Measurements from ENCODE around the gene KCND3.

The KCND3 gene

GRCh38 chr1:111733183-111733991 lies 256.1 kb downstream of the KCND3 start:
- no peak for TF ChIP-seq CTCF (IDR thresholded peaks at IDR 0.05; ENCODE audit: insufficient read depth, low read length, missing control alignments)
- no peak overlapping the region for H3K4me3 ChIP-seq (ENCODE audit: low read depth, low read length)
- CTCF ChIA-PET, result interaction anchor here (0.5 to 10.1 kb wide), 7 partner anchors 14 to 227 kb away, joined by 3 to 130 read pairs (median 4); no protein-coding TSS in a partner anchor
- DNase-seq (ENCODE audit: low read depth, low spot score), result no peak
- POLR2A ChIA-PET, result no interaction called here

DNA sequence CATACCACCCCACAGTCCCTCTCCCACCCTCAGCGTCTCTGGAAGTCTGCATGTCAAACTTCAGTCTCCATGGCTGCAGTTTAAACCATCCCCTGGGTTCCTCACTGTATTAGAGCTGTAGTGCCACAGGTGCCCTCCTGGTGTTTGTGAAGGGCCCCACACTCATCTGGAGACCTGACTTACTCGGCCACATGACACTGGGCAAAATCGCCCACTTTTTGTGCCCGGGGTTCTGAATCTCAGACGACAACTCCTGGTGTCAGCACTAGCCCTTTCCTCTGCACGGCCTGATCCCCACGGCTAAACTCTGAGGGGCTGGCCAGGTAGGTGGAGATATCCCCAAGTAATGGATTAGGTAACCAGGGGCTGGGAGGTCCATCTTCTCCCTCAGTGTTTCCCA lies 256.8 kb downstream of the KCND3 start:
- POLR2A ChIA-PET, result no interaction called here
- no peak for TF ChIP-seq CTCF (IDR thresholded peaks at IDR 0.05; ENCODE audit: insufficient read depth, low read length, missing control alignments)
- no peak overlapping the region for H3K4me3 ChIP-seq (ENCODE audit: low read depth, low read length)
- DNase-seq (ENCODE audit: low read depth, low spot score), result no peak
- CTCF ChIA-PET, result interaction anchor here (0.5 to 10.1 kb wide), 6 partner anchors 15 to 226 kb away, joined by 3 to 130 read pairs (median 4); no protein-coding TSS in a partner anchor

DNA sequence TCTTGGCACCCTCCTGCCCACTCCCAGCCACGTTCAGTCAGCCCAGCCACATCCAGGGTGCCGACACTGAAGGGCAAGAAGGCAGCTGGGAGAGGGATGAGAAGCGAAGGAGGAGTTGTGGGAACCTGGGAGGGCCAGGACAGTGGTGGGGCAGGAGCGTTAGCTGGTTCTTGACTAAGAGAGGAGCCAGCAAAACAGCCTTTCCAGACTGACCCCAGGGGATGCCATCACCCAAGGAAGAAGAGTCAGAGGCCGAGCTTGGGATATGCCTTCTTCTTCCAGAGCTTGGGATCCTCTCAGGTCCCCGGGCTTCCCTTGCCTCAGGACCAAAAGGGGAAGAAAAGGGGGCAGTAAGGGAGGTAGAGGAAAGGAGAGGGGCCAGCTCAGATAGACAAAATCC lies 257.5 kb downstream of the KCND3 start:
- TF ChIP-seq CTCF (IDR thresholded peaks at IDR 0.05; ENCODE audit: insufficient read depth, low read length, missing control alignments), result no peak
- DNase-seq (ENCODE audit: low read depth, low spot score), result no peak
- ChIA-PET CTCF (interaction anchor here (0.7 to 10.1 kb wide), 7 partner anchors 11 to 224 kb away, joined by 3 to 130 read pairs (median 5); no protein-coding TSS in a partner anchor), POLR2A (no interaction called here)
- H3K4me3 ChIP-seq (ENCODE audit: low read depth, low read length), result no peak overlapping the region

DNA sequence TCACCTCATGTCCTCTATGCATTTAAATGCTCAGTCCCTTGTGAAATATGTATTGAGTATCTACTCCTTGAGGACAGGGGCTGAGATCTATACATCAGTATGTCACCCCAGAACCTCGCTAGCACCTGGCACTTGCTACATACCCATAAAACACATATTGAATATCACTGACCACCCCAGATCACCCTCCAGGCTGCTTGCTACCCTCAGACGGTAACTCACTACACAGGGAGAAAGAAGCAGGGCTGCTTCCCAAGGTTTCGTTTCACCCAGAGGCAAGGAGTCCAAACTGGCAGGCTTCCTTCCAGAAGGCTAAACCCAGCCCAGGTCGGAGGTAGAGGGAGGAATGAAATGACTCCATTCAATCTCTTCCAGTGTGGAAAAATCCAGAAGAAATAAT lies 258.8 kb downstream of the KCND3 start:
- CTCF ChIA-PET, result interaction anchor here (1.1 to 10.1 kb wide), 3 partner anchors 10 to 38 kb away, joined by 5 to 130 read pairs (median 8); no protein-coding TSS in a partner anchor
- POLR2A ChIA-PET, result no interaction called here
- no peak for TF ChIP-seq CTCF (IDR thresholded peaks at IDR 0.05; ENCODE audit: insufficient read depth, low read length, missing control alignments)
- H3K4me3 ChIP-seq (ENCODE audit: low read depth, low read length), result no peak overlapping the region
- DNase-seq (ENCODE audit: low read depth, low spot score), result no peak

DNA sequence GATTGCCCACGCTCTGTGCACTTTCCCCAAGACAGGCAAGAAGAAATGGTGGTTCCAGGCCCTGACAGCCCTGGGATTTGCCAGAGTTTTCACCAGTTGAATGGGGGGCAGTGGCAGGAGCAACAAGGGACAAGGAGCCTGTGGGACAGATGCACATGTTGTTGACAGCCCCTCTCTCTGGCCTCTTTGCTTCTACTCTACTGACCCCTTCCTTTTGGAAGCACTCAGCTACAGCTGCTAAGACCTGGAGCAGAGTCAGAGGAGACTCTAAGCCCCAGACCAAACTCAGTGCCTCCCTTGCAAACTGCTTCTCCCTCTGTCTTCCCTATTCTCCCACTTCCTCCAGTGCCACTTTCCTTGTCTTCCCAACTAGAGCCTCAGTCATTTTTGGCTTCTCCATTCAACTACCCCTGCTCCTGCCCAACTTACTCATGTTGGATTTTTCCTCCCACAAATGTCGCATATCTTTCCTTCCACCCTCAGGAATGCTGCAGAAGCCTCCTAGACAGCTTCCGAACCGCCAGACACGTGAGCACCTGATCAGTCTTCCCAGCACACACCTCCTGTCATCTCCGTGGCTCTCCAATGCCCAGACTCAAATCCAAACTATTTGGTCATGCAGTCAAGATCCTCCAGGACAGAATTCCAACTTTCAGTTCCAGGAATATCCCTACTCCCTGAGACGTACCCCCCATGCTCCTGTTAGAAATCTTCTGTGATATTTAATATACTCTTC lies 259.4 kb downstream of the KCND3 start:
- no peak for DNase-seq (ENCODE audit: low read depth, low spot score)
- no peak overlapping the region for H3K4me3 ChIP-seq (ENCODE audit: low read depth, low read length)
- ChIA-PET CTCF (interaction anchor here (1.0 to 3.7 kb wide), 3 partner anchors 8 to 14 kb away, joined by 3 to 45 read pairs (median 26); partner anchors contain the start of gene INKA2), POLR2A (no interaction called here)
- no peak for TF ChIP-seq CTCF (IDR thresholded peaks at IDR 0.05; ENCODE audit: insufficient read depth, low read length, missing control alignments)

All from AG04449 (cell line).